Fibroblast of pulmonary artery (primary cell): ENCODE data around the gene MS4A5.

ENCODE experiments used
- DNase-seq: peaks from one replicate; pipeline ENCODE4 v3.0.0-alpha.2; 2010; ENCODE audit warnings: low read depth
- H3K4me3 ChIP-seq: replicated peaks from 2 replicates; pipeline ENCODE4 v1.5.1; 2011; ENCODE audit warnings: low read depth, mild to moderate bottlenecking, control low read depth, low read length, moderate library complexity
- CTCF ChIP-seq: IDR thresholded peaks from 2 replicates; pipeline ENCODE4 v1.5.1; 2011; ENCODE audit warnings: mild to moderate bottlenecking, control low read depth, low read length, inconsistent platforms; ENCODE audit errors: missing control alignments

The MS4A5 gene

GRCh38 chr11:60429272-60429671 lies at the start of gene MS4A5:
TSS of gene MS4A5 (plus strand) at chr11:60429572. CDS start at chr11:60429675, 103 bp downstream.
- H3K4me3 ChIP-seq: no peak within 1 kb of the TSS
- TF ChIP-seq CTCF: no peak
- DNase-seq: no peak

- no peak for DNase-seq
These were observed 40.0 kb upstream of the MS4A5 start for GRCh38 chr11:60389279-60389910.

GRCh38 chr11:60390419-60390818 lies 39.0 kb upstream of the MS4A5 start:
- no peak for TF ChIP-seq CTCF
- no peak for DNase-seq

More at GRCh38 chr11:60389279-60389910, 40.0 kb upstream of the MS4A5 start:
- no peak overlapping the region for H3K4me3 ChIP-seq
- TF ChIP-seq CTCF: no peak

GRCh38 chr11:60392361-60392760 lies 37.0 kb upstream of the MS4A5 start:
- no peak overlapping the region for H3K4me3 ChIP-seq
- TF ChIP-seq CTCF: no peak
- DNase-seq: no peak

More at GRCh38 chr11:60390419-60390818, 39.0 kb upstream of the MS4A5 start:
- no peak overlapping the region for H3K4me3 ChIP-seq

- DNase-seq: no peak
- no peak for TF ChIP-seq CTCF
- H3K4me3 ChIP-seq: no peak overlapping the region
These were observed 36.4 kb upstream of the MS4A5 start for GRCh38 chr11:60393016-60393415.

GRCh38 chr11:60394666-60395380 lies 34.5 kb upstream of the MS4A5 start:
- no peak for DNase-seq
- H3K4me3 ChIP-seq: no peak overlapping the region
- no peak for TF ChIP-seq CTCF
